ENCODE measurements around the gene CNTNAP2. TPM values are rescaled to one million over a fixed set of nuclear protein-coding genes. Genes with fewer than 3 reads are reported as not detected.

CNTNAP2 gene
- total RNA-seq, 1 experiment from 2014 or later: 0.03 TPM

DNA sequence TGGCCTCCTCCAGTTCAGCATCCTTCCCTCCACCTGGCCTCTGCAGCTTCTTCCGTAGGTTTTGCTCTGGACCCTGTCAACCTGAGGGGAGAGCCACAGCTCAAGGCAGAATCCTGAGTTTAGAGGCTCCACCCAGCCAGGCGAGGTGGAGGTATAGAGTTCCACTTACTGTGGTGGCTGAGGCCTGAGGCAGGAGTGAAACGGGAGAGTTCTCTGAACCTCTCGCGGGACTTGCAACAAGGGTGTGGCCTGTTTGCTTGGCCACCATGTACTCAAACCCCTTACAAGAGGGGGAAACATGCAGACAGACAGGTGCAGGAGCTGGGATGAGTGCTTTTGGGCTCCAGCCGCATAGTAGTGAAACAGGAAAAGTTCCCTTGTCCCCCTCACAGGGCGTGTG lies 2320.0 kb downstream of the CNTNAP2 start:
- ChIA-PET CTCF (no interaction called here), POLR2A (no interaction called here)
- no peak overlapping the region for H3K27ac ChIP-seq (ENCODE audit: low read length)
- H3K36me3 ChIP-seq (ENCODE audit: control insufficient read depth, insufficient read depth, low read length): no peaks in the 10 kb centered on the region
- H3K9me3 ChIP-seq (ENCODE audit: control insufficient read depth, insufficient read depth, low read depth, low read length): no peaks in the 10 kb centered on the region
- TF ChIP-seq SIN3A (IDR thresholded peaks at IDR 0.05; ENCODE audit: borderline replicate concordance, insufficient read depth, low read depth, low read length) (no peak), TCF7L2 (IDR thresholded peaks at IDR 0.05; ENCODE audit: low read depth, low read length) (no peak), POLR2AphosphoS5 (IDR thresholded peaks at IDR 0.05; ENCODE audit: low read depth, low read length) (no peak)
- TF ChIP-seq, protein P1, sequence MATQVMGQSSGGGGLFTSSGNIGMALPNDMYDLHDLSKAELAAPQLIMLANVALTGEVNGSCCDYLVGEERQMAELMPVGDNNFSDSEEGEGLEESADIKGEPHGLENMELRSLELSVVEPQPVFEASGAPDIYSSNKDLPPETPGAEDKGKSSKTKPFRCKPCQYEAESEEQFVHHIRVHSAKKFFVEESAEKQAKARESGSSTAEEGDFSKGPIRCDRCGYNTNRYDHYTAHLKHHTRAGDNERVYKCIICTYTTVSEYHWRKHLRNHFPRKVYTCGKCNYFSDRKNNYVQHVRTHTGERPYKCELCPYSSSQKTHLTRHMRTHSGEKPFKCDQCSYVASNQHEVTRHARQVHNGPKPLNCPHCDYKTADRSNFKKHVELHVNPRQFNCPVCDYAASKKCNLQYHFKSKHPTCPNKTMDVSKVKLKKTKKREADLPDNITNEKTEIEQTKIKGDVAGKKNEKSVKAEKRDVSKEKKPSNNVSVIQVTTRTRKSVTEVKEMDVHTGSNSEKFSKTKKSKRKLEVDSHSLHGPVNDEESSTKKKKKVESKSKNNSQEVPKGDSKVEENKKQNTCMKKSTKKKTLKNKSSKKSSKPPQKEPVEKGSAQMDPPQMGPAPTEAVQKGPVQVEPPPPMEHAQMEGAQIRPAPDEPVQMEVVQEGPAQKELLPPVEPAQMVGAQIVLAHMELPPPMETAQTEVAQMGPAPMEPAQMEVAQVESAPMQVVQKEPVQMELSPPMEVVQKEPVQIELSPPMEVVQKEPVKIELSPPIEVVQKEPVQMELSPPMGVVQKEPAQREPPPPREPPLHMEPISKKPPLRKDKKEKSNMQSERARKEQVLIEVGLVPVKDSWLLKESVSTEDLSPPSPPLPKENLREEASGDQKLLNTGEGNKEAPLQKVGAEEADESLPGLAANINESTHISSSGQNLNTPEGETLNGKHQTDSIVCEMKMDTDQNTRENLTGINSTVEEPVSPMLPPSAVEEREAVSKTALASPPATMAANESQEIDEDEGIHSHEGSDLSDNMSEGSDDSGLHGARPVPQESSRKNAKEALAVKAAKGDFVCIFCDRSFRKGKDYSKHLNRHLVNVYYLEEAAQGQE (IDR thresholded peaks at IDR 0.05; ENCODE audit: insufficient read depth in 1 of 2, low read depth in 2 of 2, low read length in 1 of 2): no peak
- TF ChIP-seq, protein P2, sequence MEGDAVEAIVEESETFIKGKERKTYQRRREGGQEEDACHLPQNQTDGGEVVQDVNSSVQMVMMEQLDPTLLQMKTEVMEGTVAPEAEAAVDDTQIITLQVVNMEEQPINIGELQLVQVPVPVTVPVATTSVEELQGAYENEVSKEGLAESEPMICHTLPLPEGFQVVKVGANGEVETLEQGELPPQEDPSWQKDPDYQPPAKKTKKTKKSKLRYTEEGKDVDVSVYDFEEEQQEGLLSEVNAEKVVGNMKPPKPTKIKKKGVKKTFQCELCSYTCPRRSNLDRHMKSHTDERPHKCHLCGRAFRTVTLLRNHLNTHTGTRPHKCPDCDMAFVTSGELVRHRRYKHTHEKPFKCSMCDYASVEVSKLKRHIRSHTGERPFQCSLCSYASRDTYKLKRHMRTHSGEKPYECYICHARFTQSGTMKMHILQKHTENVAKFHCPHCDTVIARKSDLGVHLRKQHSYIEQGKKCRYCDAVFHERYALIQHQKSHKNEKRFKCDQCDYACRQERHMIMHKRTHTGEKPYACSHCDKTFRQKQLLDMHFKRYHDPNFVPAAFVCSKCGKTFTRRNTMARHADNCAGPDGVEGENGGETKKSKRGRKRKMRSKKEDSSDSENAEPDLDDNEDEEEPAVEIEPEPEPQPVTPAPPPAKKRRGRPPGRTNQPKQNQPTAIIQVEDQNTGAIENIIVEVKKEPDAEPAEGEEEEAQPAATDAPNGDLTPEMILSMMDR (IDR thresholded peaks at IDR 0.05): no peak
- intact Hi-C loops (cut with micrococcal nuclease; ENCODE audit: unreplicated experiment): no loop called here
- no TSS peak for BruUV-seq (replicated peaks)
- peaks cover 4% of the 10 kb centered on the region; the same call in 1 of the 2 replicates for H3K27me3 ChIP-seq (ENCODE audit: control insufficient read depth, insufficient read depth, low read length)
- H3K4me1 ChIP-seq (ENCODE audit: control insufficient read depth, insufficient read depth, low read length): no peaks in the 10 kb centered on the region
- no peak overlapping the region for H3K4me3 ChIP-seq (ENCODE audit: low read depth in 2 of 2, low read length in 2 of 2)
- DNase-seq (ENCODE audit: low read depth, low spot score) (no peak), ATAC-seq (no peak)
- in situ Hi-C loops (cut with HindIII; ENCODE audit: low pct_unique_long_range_greater_than_20kb, low sequenced_read_pairs): no loop called here

DNA sequence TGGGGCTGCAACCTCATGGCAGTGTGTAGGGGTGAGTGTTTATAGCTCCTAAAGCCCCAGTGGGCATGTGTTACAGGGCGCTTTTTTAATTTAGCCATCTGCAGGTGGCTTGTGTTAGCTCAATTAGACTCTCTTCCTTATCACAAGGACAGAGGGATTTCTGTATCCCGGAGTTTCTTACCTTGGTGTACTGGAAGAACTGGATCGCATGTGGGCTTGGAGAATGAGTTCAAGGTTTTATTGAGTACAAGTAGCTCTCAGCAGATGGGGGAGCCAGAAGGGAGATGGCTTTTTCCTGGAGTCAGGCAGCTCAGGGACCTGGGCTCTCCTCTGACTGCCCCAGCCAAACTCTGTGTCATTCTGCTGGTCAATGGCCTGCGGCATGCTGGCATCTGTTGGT lies 2320.4 kb downstream of the CNTNAP2 start:
- Histone ChIP-seq H3K9me3 (ENCODE audit: control insufficient read depth, insufficient read depth, low read depth, low read length) (no peaks in the 10 kb centered on the region), H3K4me3 (ENCODE audit: low read depth in 2 of 2, low read length in 2 of 2) (no peak overlapping the region), H3K4me1 (ENCODE audit: control insufficient read depth, insufficient read depth, low read length) (no peaks in the 10 kb centered on the region), H3K27ac (ENCODE audit: low read length) (no peak overlapping the region), H3K27me3 (ENCODE audit: control insufficient read depth, insufficient read depth, low read length) (0 out of 2 replicates have a peak, but pooled peaks cover 2% of the 10 kb centered on the region), H3K36me3 (ENCODE audit: control insufficient read depth, insufficient read depth, low read length) (no peaks in the 10 kb centered on the region)
- TF ChIP-seq, protein P2 (IDR thresholded peaks at IDR 0.05): no peak
- TF ChIP-seq POLR2AphosphoS5 (IDR thresholded peaks at IDR 0.05; ENCODE audit: low read depth, low read length) (no peak), SIN3A (IDR thresholded peaks at IDR 0.05; ENCODE audit: borderline replicate concordance, insufficient read depth, low read depth, low read length) (no peak), TCF7L2 (IDR thresholded peaks at IDR 0.05; ENCODE audit: low read depth, low read length) (no peak)
- TF ChIP-seq, protein P1 (IDR thresholded peaks at IDR 0.05; ENCODE audit: insufficient read depth in 1 of 2, low read depth in 2 of 2, low read length in 1 of 2): no peak
- ATAC-seq (no peak), DNase-seq (ENCODE audit: low read depth, low spot score) (no peak)
- no TSS peak for BruUV-seq (replicated peaks)
- in situ Hi-C loops (cut with HindIII; ENCODE audit: low pct_unique_long_range_greater_than_20kb, low sequenced_read_pairs) (no loop called here), intact Hi-C loops (cut with micrococcal nuclease; ENCODE audit: unreplicated experiment) (no loop called here)
- ChIA-PET POLR2A (no interaction called here), CTCF (no interaction called here)
